H1 (cell line): ENCODE measurements around the gene UBA5. TPM values are rescaled to one million over a fixed set of nuclear protein-coding genes. Genes with fewer than 3 reads are reported as not detected.

Experiments
- CTCF ChIA-PET: fragments of 300-600 bp; sonication (Branson Sonifier 250); formaldehyde crosslinking; loops from one replicate; lab custom pipeline; 2021; ENCODE audit not compliant: partially characterized antibody; lab: Charles Lee
- POLR2A ChIA-PET: fragments of 300-600 bp; sonication (Branson Sonifier 250); formaldehyde crosslinking; loops from one replicate; lab custom pipeline; 2021; ENCODE audit warnings: inconsistent platforms; ENCODE audit not compliant: partially characterized antibody; lab: Charles Lee
- DNase-seq, 2 experiments: peaks; one replicate each; pipeline versions ENCODE4 v3.0.0 to v3.0.0-alpha.2; 2010 to 2022; ENCODE audit warnings: low spot score in 2 of 2, low read depth in 1 of 2, mixed read lengths in 1 of 2
- FAIRE-seq: peaks from 2 replicates; lab custom pipeline; 2011; peaks lifted over from hg19 to GRCh38; lab: Jason Lieb, UNC
- H2AFZ ChIP-seq: 2 replicates; pipeline ENCODE4 v1.8.1; 2012; ENCODE audit warnings: low read length, inconsistent platforms
- H2AK5ac ChIP-seq: 2 replicates; pipeline ENCODE4 v1.6.1; 2013; ENCODE audit warnings: low read depth, low read length
- H2BK120ac ChIP-seq: replicated peaks from 2 replicates; pipeline ENCODE3; 2013; ENCODE audit warnings: low read depth, low read length, inconsistent platforms
- H2BK12ac ChIP-seq: 2 replicates; pipeline ENCODE4 v1.6.1; 2013; ENCODE audit warnings: low read depth, low read length
- H2BK15ac ChIP-seq: 2 replicates; pipeline ENCODE4 v1.6.1; 2013; ENCODE audit warnings: low read length
- H2BK20ac ChIP-seq: 2 replicates; pipeline ENCODE4 v1.6.1; 2013; ENCODE audit warnings: low read length
- H2BK5ac ChIP-seq: 2 replicates; pipeline ENCODE4 v1.6.1; 2013; ENCODE audit warnings: low read depth, low read length
- H3K14ac ChIP-seq: 2 replicates; pipeline ENCODE4 v1.6.1; 2013; ENCODE audit warnings: inconsistent platforms; ENCODE audit not compliant: insufficient read length
- H3K18ac ChIP-seq: 2 replicates; pipeline ENCODE4 v1.6.1; 2013; ENCODE audit warnings: low read length; ENCODE audit errors: extremely low read depth
- H3K23ac ChIP-seq: 2 replicates; pipeline ENCODE4 v1.6.1; 2013; ENCODE audit warnings: inconsistent platforms; ENCODE audit not compliant: insufficient read length
- H3K23me2 ChIP-seq: 2 replicates; pipeline ENCODE4 v1.6.1; 2013; ENCODE audit warnings: low read depth, low read length
- H3K27ac ChIP-seq: 2 replicates; pipeline ENCODE4 v1.6.1; 2011; ENCODE audit warnings: low read depth, low read length, inconsistent platforms
- H3K27me3 ChIP-seq, 4 experiments: replicated peaks in 1 of 4; 1 replicate in 1 of 4; 2 replicates in 3 of 4; pipeline versions ENCODE4 v1.6.1 to v1.8.1; 2011 to 2013; ENCODE audit warnings: low read length in 3 of 4, mild to moderate bottlenecking in 3 of 4, inconsistent platforms in 2 of 4, mixed read lengths in 2 of 4, moderate library complexity in 1 of 4; ENCODE audit not compliant: control insufficient read depth in 3 of 4, insufficient read depth in 3 of 4; ENCODE audit errors: extremely low read depth in 1 of 4
- H3K36me3 ChIP-seq, 4 experiments: 2 replicates each; pipeline versions ENCODE4 v1.6.1 to v1.8.1; 2011 to 2013; ENCODE audit warnings: mild to moderate bottlenecking in 4 of 4, low read length in 3 of 4, moderate library complexity in 2 of 4, control low read depth in 1 of 4, inconsistent platforms in 1 of 4; ENCODE audit not compliant: insufficient read depth in 4 of 4, control insufficient read depth in 2 of 4
- H3K4ac ChIP-seq: replicated peaks from 2 replicates; pipeline ENCODE3; 2013; ENCODE audit warnings: low read length, low read depth, mixed read lengths, inconsistent platforms; ENCODE audit not compliant: insufficient read length
- H3K4me1 ChIP-seq, 4 experiments: replicated peaks in 1 of 4; 1 replicate in 1 of 4; 2 replicates in 3 of 4; pipeline versions ENCODE4 v1.6.1 to v1.8.1; 2011 to 2013; ENCODE audit warnings: low read length in 3 of 4, inconsistent platforms in 2 of 4, mixed read lengths in 1 of 4; ENCODE audit not compliant: insufficient read depth in 4 of 4, control insufficient read depth in 3 of 4
- H3K4me2 ChIP-seq, 2 experiments: 2 replicates each; pipeline versions ENCODE4 v1.6.1 to v1.8.1; 2011 to 2013; ENCODE audit warnings: low read depth in 2 of 2, low read length in 2 of 2, control low read depth in 1 of 2, inconsistent platforms in 1 of 2, mild to moderate bottlenecking in 1 of 2; ENCODE audit not compliant: insufficient read depth in 1 of 2
- H3K4me3 ChIP-seq, 4 experiments: fragments of 200-600, 300-600 bp in 1 of 4; sonication (generic), shearing (Covaris generic), sonication (Bioruptor Twin) in 1 of 4; 2 replicates each; pipeline versions ENCODE4 v1.5.1 to v1.8.1; 2011 to 2016; ENCODE audit warnings: low read length in 4 of 4, low read depth in 3 of 4, control low read depth in 2 of 4, inconsistent platforms in 2 of 4, mild to moderate bottlenecking in 2 of 4, mixed read lengths in 1 of 4, moderate library complexity in 1 of 4; ENCODE audit not compliant: insufficient read depth in 2 of 4; ENCODE audit errors: extremely low read depth in 1 of 4
- H3K56ac ChIP-seq: replicated peaks from 2 replicates; pipeline ENCODE3; 2013; ENCODE audit warnings: low read depth, mild to moderate bottlenecking, mixed read lengths, low read length, inconsistent platforms; ENCODE audit not compliant: insufficient read length
- H3K79me1 ChIP-seq: 2 replicates; pipeline ENCODE4 v1.6.1; 2013; ENCODE audit warnings: low read depth, low read length, control low read depth
- H3K79me2 ChIP-seq, 2 experiments: 2 replicates each; pipeline versions ENCODE4 v1.6.1 to v1.8.1; 2012 to 2013; ENCODE audit warnings: low read length in 2 of 2, mild to moderate bottlenecking in 2 of 2, inconsistent platforms in 1 of 2; ENCODE audit not compliant: insufficient read depth in 2 of 2, control insufficient read depth in 1 of 2
- H3K9ac ChIP-seq, 4 experiments: replicated peaks in 1 of 4; 1 replicate in 1 of 4; 2 replicates in 3 of 4; pipeline versions ENCODE4 v1.6.1 to v1.8.1; 2011 to 2013; ENCODE audit warnings: low read depth in 3 of 4, low read length in 3 of 4, control low read depth in 2 of 4, mild to moderate bottlenecking in 2 of 4, moderate library complexity in 2 of 4, inconsistent platforms in 1 of 4; ENCODE audit errors: extremely low read depth in 1 of 4
- H3K9me3 ChIP-seq, 2 experiments: 2 replicates each; pipeline versions ENCODE4 v1.6.1 to v1.8.1; 2012 to 2013; ENCODE audit warnings: mild to moderate bottlenecking in 2 of 2, moderate library complexity in 2 of 2, control low read depth in 1 of 2, inconsistent platforms in 1 of 2, low read depth in 1 of 2, low read length in 1 of 2, mixed read lengths in 1 of 2; ENCODE audit not compliant: insufficient read depth in 2 of 2
- H4K20me1 ChIP-seq, 2 experiments: replicated peaks in 1 of 2; 2 replicates each; pipeline versions ENCODE3 to v1.8.1; 2011 to 2013; ENCODE audit warnings: inconsistent platforms in 2 of 2, low read length in 2 of 2, mild to moderate bottlenecking in 1 of 2; ENCODE audit not compliant: insufficient read depth in 2 of 2, control insufficient read depth in 1 of 2
- H4K5ac ChIP-seq: 2 replicates; pipeline ENCODE4 v1.6.1; 2013; ENCODE audit warnings: low read length, low read depth, mixed read lengths, inconsistent platforms; ENCODE audit not compliant: insufficient read length
- H4K8ac ChIP-seq: 2 replicates; pipeline ENCODE4 v1.8.0; 2013; ENCODE audit warnings: mild to moderate bottlenecking, moderate library complexity, low read length, inconsistent platforms; ENCODE audit not compliant: insufficient read depth; ENCODE audit errors: extremely low read depth
- H4K91ac ChIP-seq: replicated peaks from 2 replicates; pipeline ENCODE3; 2013; ENCODE audit warnings: low read length, mixed read lengths, inconsistent platforms; ENCODE audit not compliant: insufficient read length
- ATF2 ChIP-seq: IDR thresholded peaks from 2 replicates; pipeline ENCODE4 v1.6.1; 2012; ENCODE audit warnings: low read length, inconsistent platforms
- BCL11A ChIP-seq, 2 experiments: IDR thresholded peaks; one replicate each; pipeline ENCODE4 v1.6.1; 2011; ENCODE audit warnings: low read depth in 2 of 2, low read length in 2 of 2, mild to moderate bottlenecking in 2 of 2
- CREB1 ChIP-seq: IDR thresholded peaks from 2 replicates; pipeline ENCODE4 v1.6.1; 2012; ENCODE audit warnings: inconsistent platforms
- GABPA ChIP-seq: IDR thresholded peaks from 2 replicates; pipeline ENCODE4 v1.6.1; 2011; ENCODE audit warnings: mild to moderate bottlenecking, low read length, moderate library complexity, borderline replicate concordance; ENCODE audit not compliant: insufficient read depth
- GTF2F1 ChIP-seq: IDR thresholded peaks from 2 replicates; pipeline ENCODE4 v1.6.1; 2012; ENCODE audit warnings: low read depth, low read length, improper control_type of control experiment, borderline replicate concordance
- KDM4A ChIP-seq: IDR thresholded peaks from one replicate; pipeline ENCODE4 v1.7.1; 2012; ENCODE audit warnings: low read depth, mild to moderate bottlenecking, moderate library complexity, low read length, inconsistent platforms; ENCODE audit not compliant: severe bottlenecking
- KDM5A ChIP-seq: fragments of 200-600 bp; IDR thresholded peaks from 2 replicates; pipeline ENCODE4 v1.7.1; 2012; ENCODE audit warnings: mild to moderate bottlenecking, low read length, inconsistent platforms, mixed read lengths
- MAX ChIP-seq: IDR thresholded peaks from 2 replicates; pipeline ENCODE4 v1.6.1; 2012; ENCODE audit warnings: inconsistent platforms
- NRF1 ChIP-seq: IDR thresholded peaks from 2 replicates; pipeline ENCODE4 v1.6.1; 2011; ENCODE audit warnings: mild to moderate bottlenecking, low read depth, low read length, improper control_type of control experiment
- SP2 ChIP-seq: IDR thresholded peaks from 2 replicates; pipeline ENCODE4 v1.6.1; 2012; ENCODE audit warnings: mild to moderate bottlenecking, low read length, inconsistent platforms
- SP4 ChIP-seq: IDR thresholded peaks from 2 replicates; pipeline ENCODE4 v1.6.1; 2012; ENCODE audit warnings: low read length, inconsistent platforms
- ZNF274 ChIP-seq: IDR thresholded peaks from 2 replicates; pipeline ENCODE4 v1.7.0; 2012; ENCODE audit warnings: low read length, borderline replicate concordance; ENCODE audit errors: extremely low read depth
- WGBS, 2 experiments: shearing (Covaris generic) in 1 of 2; methylation state at CpG; one replicate each; pipeline versions ENCODE4 v1.1.6 to v1.1.7; 2013 to 2015; ENCODE audit warnings: low lambda C conversion rate in 2 of 2, mixed read lengths in 2 of 2, inconsistent platforms in 1 of 2, low coverage in 1 of 2, missing lambda C conversion rate in 1 of 2; ENCODE audit not compliant: insufficient replicate concordance in 2 of 2, insufficient coverage in 1 of 2, insufficient read length in 1 of 2; ENCODE audit errors: extremely low coverage in 1 of 2, missing lambda C conversion rate in 1 of 2; 5-methylcytosine and 5-hydroxymethylcytosine counted together
- polyA plus RNA-seq, 7 experiments: library from polyadenylated mRNA; depleted of rRNA in 3 of 7; stranded (reverse) in 5 of 7; unstranded in 2 of 7; fragments of >200 nt in 5 of 7; fragments of 200-250 nt in 2 of 7; gene quantifications; 1 replicate in 5 of 7; 2 replicates in 1 of 7; 4 replicates in 1 of 7; pipeline versions ENCODE4 v1.2.1 to v1.2.3, GENCODE V29; 2011 to 2013; ENCODE audit warnings: missing spikeins in 2 of 7, mixed read lengths in 2 of 7
- total RNA-seq: library from RNA; stranded (reverse); fragmentation: NEBNext Ultra II Directional; extraction: Animal tissue kit (Norgen Biotek cat#: 25700); gene quantifications from 2 replicates; pipeline ENCODE4 v1.2.1, GENCODE V29; 2021

UBA5 gene
- total and polyA plus RNA-seq, 2 of the 8 experiments (the other 6 are each of a cell fraction or from before 2014, with no cell fraction given): 11.0 to 28.0 TPM

GRCh38 chr3:132642539-132642847 is 17.6 kb upstream of the UBA5 start:
- H3K56ac ChIP-seq: no peak overlapping the region
- no peak overlapping the region for H2AFZ ChIP-seq
- H2BK5ac ChIP-seq: no peak overlapping the region
- POLR2A ChIA-PET: no interaction called here
- no peaks in the 10 kb centered on the region for H3K79me1 ChIP-seq
- no peak overlapping the region for H3K9ac ChIP-seq
- DNase-seq (no peak), FAIRE-seq (no peak)
- no peak overlapping the region for H3K18ac ChIP-seq
- H2BK12ac ChIP-seq: no peak overlapping the region
- H3K23ac ChIP-seq: no peak overlapping the region
- H3K27ac ChIP-seq: no peak overlapping the region
- peaks cover 0 to 5% (median 1%) of the 10 kb centered on the region in 4 experiments; a peak in 1 of 8 replicates for H3K36me3 ChIP-seq
- no peak overlapping the region for H3K4ac ChIP-seq
- 68% methylated on average over 2 of the region's 2 CpGs; no CpG with 5 or more reads in 1 of the 2 experiments for WGBS, 2 experiments
- no peaks in the 10 kb centered on the region for H3K23me2 ChIP-seq
- no peak overlapping the region for H2BK15ac ChIP-seq
- no peak overlapping the region for H4K8ac ChIP-seq
- no peak overlapping the region for H3K4me2 ChIP-seq
- no peak overlapping the region for H2BK20ac ChIP-seq
- H3K4me1 ChIP-seq: no peaks in the 10 kb centered on the region
- no peak overlapping the region for H3K4me3 ChIP-seq
- no peaks in the 10 kb centered on the region for H3K79me2 ChIP-seq
- CTCF ChIA-PET: interaction anchor here (0.7 to 6.7 kb wide), 26 partner anchors 11 to 140 kb away, joined by 3 to 163 read pairs (median 4); partner anchors contain the start of gene ACAD11
- H3K27me3 ChIP-seq: no peaks in the 10 kb centered on the region
- TF ChIP-seq SP2: no peak
- TF ChIP-seq KDM4A: no peak
- TF ChIP-seq MAX: no peak
- TF ChIP-seq ZNF274: no peak
- TF ChIP-seq ATF2: no peak
- TF ChIP-seq GABPA: no peak
- no peak for TF ChIP-seq KDM5A
- no peak for TF ChIP-seq SP4
- TF ChIP-seq BCL11A (IDR thresholded peaks at IDR 0.05; ENCODE audit: low read depth in 2 of 2, low read length in 2 of 2): no peak
- TF ChIP-seq GTF2F1: no peak
- TF ChIP-seq CREB1: no peak
- TF ChIP-seq NRF1: no peak
- no peaks in the 10 kb centered on the region for H3K9me3 ChIP-seq
- no peaks in the 10 kb centered on the region for H4K20me1 ChIP-seq
- no peak overlapping the region for H4K5ac ChIP-seq
- no peak overlapping the region for H2BK120ac ChIP-seq
- H4K91ac ChIP-seq: no peak overlapping the region
- H2AK5ac ChIP-seq: no peak overlapping the region
- H3K14ac ChIP-seq: no peak overlapping the region
